H1 (cell line): Measurements from ENCODE around the gene CFAP20. TPM values are rescaled to one million over a fixed set of nuclear protein-coding genes. Genes with fewer than 3 reads are reported as not detected.

Experiments
- CBX8 ChIP-seq: fragments of 300-800, 300-1000 bp; sonication (generic); IDR thresholded peaks from 2 replicates; pipeline ENCODE4 v1.7.1; 2016; ENCODE audit warnings: low read depth, low read length, borderline replicate concordance
- GABPA ChIP-seq: IDR thresholded peaks from 2 replicates; pipeline ENCODE4 v1.6.1; 2011; ENCODE audit warnings: mild to moderate bottlenecking, low read length, moderate library complexity, borderline replicate concordance; ENCODE audit not compliant: insufficient read depth
- NRF1 ChIP-seq: IDR thresholded peaks from 2 replicates; pipeline ENCODE4 v1.6.1; 2011; ENCODE audit warnings: mild to moderate bottlenecking, low read depth, low read length, improper control_type of control experiment
- RNF2 ChIP-seq: fragments of 200-900, 300-1000 bp; sonication (generic); IDR thresholded peaks from 2 replicates; pipeline ENCODE4 v1.7.1; 2016; ENCODE audit warnings: borderline replicate concordance, low read depth, mild to moderate bottlenecking, antibody characterized with exemption, low read length; ENCODE audit not compliant: poor library complexity, severe bottlenecking; ENCODE audit errors: missing control alignments
- SIX5 ChIP-seq: IDR thresholded peaks from 2 replicates; pipeline ENCODE4 v1.6.1; 2011; ENCODE audit warnings: mild to moderate bottlenecking, low read depth, low read length
- SP1 ChIP-seq: IDR thresholded peaks from 2 replicates; pipeline ENCODE4 v1.6.1; 2011; ENCODE audit warnings: low read depth, low read length
- SRF ChIP-seq: IDR thresholded peaks from 2 replicates; pipeline ENCODE4 v1.6.1; 2011; ENCODE audit warnings: mild to moderate bottlenecking, low read depth, low read length, moderate library complexity
- TEAD4 ChIP-seq: IDR thresholded peaks from 2 replicates; pipeline ENCODE4 v1.6.1; 2012; ENCODE audit warnings: low read depth, low read length, inconsistent platforms, mixed read lengths
- polyA plus RNA-seq, 7 experiments: library from polyadenylated mRNA; depleted of rRNA in 3 of 7; stranded (reverse) in 5 of 7; unstranded in 2 of 7; fragments of >200 nt in 5 of 7; fragments of 200-250 nt in 2 of 7; gene quantifications; 1 replicate in 5 of 7; 2 replicates in 1 of 7; 4 replicates in 1 of 7; pipeline versions ENCODE4 v1.2.1 to v1.2.3, GENCODE V29; 2011 to 2013; ENCODE audit warnings: missing spikeins in 2 of 7, mixed read lengths in 2 of 7
- total RNA-seq: library from RNA; stranded (reverse); fragmentation: NEBNext Ultra II Directional; extraction: Animal tissue kit (Norgen Biotek cat#: 25700); gene quantifications from 2 replicates; pipeline ENCODE4 v1.2.1, GENCODE V29; 2021
- TF ChIP-seq, protein P1 (sequence below): fragments of 300-600 bp; sonication (generic); IDR thresholded peaks from 2 replicates; pipeline ENCODE4 v1.7.1; 2012; ENCODE audit warnings: low read length, moderate library complexity, mild to moderate bottlenecking, inconsistent platforms; ENCODE audit not compliant: insufficient replicate concordance

CFAP20 gene
- total and polyA plus RNA-seq, 2 of the 8 experiments (the other 6 are each of a cell fraction or from before 2014, with no cell fraction given): 45.6 to 65.4 TPM

DNA sequence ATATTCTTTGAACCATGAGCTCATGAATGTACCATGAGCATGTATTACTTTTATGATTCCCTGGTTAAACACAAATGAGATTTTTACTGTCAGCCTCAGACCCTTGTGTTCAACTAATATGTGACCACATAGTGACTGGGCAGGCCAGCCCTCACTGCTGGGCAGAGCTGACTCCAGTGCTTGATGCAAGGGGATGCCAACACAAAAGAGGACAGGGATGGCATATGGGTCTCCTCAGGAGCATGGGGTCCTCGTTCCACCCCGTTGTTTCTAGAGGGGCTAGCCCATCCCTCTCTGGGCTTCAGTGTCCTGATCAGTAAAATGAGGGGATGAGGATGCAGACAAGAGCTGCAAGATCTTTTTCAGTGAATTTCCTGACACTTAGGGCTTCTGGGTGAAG lies 19.3 kb downstream of the CFAP20 start (continued):
- TF ChIP-seq, protein P1, sequence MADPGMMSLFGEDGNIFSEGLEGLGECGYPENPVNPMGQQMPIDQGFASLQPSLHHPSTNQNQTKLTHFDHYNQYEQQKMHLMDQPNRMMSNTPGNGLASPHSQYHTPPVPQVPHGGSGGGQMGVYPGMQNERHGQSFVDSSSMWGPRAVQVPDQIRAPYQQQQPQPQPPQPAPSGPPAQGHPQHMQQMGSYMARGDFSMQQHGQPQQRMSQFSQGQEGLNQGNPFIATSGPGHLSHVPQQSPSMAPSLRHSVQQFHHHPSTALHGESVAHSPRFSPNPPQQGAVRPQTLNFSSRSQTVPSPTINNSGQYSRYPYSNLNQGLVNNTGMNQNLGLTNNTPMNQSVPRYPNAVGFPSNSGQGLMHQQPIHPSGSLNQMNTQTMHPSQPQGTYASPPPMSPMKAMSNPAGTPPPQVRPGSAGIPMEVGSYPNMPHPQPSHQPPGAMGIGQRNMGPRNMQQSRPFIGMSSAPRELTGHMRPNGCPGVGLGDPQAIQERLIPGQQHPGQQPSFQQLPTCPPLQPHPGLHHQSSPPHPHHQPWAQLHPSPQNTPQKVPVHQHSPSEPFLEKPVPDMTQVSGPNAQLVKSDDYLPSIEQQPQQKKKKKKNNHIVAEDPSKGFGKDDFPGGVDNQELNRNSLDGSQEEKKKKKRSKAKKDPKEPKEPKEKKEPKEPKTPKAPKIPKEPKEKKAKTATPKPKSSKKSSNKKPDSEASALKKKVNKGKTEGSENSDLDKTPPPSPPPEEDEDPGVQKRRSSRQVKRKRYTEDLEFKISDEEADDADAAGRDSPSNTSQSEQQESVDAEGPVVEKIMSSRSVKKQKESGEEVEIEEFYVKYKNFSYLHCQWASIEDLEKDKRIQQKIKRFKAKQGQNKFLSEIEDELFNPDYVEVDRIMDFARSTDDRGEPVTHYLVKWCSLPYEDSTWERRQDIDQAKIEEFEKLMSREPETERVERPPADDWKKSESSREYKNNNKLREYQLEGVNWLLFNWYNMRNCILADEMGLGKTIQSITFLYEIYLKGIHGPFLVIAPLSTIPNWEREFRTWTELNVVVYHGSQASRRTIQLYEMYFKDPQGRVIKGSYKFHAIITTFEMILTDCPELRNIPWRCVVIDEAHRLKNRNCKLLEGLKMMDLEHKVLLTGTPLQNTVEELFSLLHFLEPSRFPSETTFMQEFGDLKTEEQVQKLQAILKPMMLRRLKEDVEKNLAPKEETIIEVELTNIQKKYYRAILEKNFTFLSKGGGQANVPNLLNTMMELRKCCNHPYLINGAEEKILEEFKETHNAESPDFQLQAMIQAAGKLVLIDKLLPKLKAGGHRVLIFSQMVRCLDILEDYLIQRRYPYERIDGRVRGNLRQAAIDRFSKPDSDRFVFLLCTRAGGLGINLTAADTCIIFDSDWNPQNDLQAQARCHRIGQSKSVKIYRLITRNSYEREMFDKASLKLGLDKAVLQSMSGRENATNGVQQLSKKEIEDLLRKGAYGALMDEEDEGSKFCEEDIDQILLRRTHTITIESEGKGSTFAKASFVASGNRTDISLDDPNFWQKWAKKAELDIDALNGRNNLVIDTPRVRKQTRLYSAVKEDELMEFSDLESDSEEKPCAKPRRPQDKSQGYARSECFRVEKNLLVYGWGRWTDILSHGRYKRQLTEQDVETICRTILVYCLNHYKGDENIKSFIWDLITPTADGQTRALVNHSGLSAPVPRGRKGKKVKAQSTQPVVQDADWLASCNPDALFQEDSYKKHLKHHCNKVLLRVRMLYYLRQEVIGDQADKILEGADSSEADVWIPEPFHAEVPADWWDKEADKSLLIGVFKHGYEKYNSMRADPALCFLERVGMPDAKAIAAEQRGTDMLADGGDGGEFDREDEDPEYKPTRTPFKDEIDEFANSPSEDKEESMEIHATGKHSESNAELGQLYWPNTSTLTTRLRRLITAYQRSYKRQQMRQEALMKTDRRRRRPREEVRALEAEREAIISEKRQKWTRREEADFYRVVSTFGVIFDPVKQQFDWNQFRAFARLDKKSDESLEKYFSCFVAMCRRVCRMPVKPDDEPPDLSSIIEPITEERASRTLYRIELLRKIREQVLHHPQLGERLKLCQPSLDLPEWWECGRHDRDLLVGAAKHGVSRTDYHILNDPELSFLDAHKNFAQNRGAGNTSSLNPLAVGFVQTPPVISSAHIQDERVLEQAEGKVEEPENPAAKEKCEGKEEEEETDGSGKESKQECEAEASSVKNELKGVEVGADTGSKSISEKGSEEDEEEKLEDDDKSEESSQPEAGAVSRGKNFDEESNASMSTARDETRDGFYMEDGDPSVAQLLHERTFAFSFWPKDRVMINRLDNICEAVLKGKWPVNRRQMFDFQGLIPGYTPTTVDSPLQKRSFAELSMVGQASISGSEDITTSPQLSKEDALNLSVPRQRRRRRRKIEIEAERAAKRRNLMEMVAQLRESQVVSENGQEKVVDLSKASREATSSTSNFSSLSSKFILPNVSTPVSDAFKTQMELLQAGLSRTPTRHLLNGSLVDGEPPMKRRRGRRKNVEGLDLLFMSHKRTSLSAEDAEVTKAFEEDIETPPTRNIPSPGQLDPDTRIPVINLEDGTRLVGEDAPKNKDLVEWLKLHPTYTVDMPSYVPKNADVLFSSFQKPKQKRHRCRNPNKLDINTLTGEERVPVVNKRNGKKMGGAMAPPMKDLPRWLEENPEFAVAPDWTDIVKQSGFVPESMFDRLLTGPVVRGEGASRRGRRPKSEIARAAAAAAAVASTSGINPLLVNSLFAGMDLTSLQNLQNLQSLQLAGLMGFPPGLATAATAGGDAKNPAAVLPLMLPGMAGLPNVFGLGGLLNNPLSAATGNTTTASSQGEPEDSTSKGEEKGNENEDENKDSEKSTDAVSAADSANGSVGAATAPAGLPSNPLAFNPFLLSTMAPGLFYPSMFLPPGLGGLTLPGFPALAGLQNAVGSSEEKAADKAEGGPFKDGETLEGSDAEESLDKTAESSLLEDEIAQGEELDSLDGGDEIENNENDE: no peak
- TF ChIP-seq NRF1 (no peak), SP1 (no peak), CBX8 (no peak), SIX5 (no peak), GABPA (no peak), TEAD4 (no peak), RNF2 (no peak), SRF (no peak)
